HG03378 (cell line): ENCODE data around the gene GRPEL2.
A peak's percentile ranks its signal among the peaks of the same experiment; 100 is the strongest.

Experiments used
- ATAC-seq: cut with Tn5 transposase; IDR thresholded peaks from one replicate; pipeline ENCODE4 v1.9.1; 2021; ENCODE audit warnings: mild to moderate bottlenecking, moderate library complexity; ENCODE audit not compliant: unreplicated experiment

GRPEL2 gene

DNA sequence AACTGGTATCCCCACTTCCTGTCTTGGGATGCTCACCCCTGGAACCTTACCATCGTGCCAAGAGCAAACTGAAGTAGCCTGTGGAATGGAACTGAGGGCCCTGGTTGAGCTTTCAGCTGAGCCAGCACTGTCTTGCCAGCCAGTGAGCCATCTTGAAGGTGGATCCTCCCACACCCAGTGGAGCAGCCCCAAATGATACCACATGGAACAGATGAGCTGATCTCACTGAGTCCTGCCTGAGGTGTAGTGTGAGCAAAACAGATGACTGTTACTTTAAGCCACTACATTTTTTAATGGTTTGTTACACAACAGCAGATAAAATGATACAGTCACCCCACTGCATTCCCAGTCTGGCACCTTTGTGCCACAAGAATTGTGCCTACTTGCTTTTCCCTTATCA, 10.4 kb downstream of the GRPEL2 start:
- ATAC-seq: no peak

DNA sequence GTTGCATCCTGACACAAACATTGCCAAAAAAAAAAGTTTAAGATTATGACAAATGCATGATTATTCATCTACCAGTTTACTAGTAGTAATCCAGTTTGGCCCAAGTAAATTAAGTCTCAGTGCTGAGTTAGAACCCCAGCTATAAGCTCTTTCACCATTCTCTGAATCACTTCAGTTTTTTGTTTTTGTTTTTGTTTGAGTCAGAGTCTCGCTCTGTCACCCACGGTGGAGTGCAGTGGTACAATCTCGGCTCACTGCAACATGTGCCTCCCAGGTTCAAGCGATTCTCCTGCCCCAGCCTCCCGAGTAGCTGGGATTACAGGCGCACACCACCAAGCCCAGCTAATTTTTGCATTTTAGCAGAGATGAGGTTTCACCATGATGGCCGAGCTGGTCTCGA, 11.1 kb downstream of the GRPEL2 start:
- no peak for ATAC-seq

DNA sequence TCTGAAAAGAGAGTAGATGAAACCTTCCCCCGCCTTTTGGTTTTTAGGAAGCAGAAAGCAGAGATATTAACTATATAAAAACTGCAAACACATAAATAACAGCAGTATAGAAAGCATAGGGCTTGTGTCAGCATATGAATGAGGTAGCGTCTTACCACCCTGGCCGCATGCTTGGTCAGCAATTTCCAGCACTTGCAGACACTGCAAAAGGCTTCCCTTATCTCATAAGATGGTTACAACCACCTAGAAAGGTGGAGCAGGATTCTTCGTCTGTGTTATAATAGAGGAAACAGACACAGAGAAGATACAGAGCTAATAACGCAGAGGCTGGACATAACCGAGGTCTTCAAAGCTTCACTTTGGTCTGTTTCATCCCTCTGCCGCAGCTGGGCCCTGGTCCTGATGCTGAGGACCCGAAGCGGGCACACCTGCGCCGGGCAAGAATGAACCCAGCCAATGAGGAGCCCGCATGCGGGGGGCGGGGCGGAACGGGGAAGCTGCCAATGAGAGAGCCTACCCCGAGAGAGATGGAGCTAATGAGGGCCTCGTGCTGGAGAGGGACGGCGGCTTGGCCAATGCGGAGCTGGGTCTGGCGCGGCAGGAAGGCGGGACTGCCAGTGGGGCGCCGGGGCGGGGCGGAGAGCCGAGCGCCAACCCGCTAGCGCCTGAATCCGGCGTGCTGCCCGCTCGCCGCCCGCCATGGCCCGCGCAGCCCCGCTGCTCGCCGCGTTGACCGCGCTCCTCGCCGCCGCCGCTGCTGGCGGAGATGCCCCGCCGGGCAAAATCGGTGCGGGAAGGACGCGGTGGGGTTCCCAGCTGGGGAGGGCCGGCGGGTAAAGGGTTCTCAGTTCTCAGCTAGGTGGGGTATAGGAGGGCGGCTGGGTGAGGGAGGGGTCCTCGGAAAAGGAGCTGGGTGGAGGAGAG, 12.3 kb downstream of the GRPEL2 start, which contains the start of gene PCYOX1L:
TSS of gene PCYOX1L (plus strand) at position 677 of the 924 bp plus-strand sequence. CDS start at position 700, 23 bp downstream.
- ATAC-seq: peak; percentile 97

DNA sequence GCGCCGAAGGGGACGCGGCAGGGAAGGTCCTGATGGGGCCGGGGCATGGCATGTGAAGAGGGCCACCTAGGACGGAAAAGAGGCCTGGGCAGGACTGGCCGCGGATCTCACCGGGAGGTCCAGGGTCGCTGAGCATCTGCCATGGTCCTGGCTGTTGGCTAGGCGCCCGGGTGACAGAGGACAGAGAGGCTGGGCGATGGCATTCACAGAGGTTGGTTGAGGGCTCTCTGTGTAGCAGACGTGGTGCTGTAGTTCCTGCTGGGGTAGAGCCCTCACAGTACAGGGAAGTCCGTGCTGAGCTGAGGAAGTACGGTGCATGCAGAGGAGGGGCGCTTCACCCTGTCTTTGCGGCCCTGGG, 13.0 kb downstream of the GRPEL2 start:
- ATAC-seq: peak; percentile 2

DNA sequence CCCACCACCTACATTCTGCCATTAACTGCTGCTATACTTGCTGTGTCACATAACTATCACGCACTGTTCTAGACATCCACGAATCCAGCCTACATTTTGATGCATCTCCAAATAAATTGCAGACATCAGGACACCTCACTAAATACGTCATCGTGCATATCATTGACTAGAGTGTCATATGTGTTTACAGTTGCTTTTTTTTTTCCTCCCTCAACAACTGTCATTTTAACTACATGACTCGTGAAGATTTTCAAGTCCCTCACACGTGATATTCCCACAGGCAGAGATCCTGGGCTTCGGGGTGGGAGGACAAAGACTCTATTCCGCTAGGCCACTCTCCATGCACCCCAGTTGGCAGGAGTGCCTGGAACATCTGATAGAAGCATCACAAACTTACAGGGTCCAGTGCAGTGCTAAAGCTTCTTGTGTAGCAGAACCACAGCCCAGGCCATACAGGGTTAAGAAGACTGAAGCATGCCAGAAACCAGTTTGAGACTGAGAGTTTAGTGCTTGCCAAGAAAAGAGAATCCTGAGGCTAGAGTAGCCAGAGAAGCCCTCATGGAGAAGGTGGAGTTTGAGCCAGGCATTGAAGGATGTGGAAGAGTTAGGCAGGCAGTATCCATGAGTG, 13.7 kb downstream of the GRPEL2 start:
- ATAC-seq: no peak

DNA sequence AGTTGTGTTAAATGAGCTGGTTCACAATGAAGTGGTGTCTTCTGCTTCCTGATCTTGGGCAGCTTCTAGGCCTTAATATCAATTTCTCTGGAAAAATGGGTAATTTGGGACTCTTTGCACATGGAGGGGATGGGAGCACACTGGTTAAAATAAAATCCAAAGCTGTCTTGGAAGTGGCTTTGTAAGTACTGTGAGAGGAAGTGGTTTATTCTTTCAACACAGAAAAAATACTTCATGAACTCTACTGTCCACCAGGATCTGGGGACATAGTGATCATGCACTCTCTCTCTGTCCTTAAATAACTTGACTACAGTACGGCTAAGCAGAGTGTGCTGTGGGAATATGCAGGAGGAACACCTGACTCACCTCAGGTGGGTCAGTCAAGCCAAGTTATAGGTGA, 15.0 kb downstream of the GRPEL2 start:
- no peak for ATAC-seq

DNA sequence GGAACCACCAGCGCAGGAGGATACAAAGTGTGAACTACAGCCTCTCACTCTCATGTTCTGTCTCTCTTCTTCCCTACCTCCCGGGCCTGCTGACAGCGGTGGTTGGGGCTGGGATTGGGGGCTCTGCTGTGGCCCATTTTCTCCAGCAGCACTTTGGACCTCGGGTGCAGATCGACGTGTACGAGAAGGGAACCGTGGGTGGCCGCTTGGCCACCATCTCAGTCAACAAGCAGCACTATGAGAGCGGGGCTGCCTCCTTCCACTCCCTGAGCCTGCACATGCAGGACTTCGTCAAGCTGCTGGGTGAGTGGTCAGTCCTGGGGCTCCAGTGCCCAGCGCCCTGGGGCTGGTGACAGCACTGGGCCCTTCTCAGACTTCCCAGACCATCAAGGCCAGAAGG, 17.2 kb downstream of the GRPEL2 start:
- no peak for ATAC-seq

DNA sequence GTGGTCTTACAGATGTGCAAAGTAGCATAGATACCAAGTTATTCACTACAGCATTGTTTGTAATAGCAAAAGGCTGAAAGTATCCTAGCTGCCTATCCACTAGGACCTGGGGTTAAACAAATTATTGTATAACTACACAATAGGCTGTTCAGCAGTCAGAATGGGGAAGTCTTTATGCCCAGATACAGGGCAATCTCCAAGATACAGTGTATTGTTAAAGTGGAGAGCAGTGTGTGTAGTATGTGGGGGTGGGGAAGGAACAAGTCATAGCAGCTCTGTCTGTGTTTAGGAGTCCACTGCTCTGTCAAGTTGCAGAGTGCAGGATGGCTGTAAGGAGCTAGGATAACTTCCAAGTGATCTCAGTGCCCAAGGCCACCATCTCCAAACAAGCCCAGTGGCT, 18.1 kb downstream of the GRPEL2 start:
- no peak for ATAC-seq

DNA sequence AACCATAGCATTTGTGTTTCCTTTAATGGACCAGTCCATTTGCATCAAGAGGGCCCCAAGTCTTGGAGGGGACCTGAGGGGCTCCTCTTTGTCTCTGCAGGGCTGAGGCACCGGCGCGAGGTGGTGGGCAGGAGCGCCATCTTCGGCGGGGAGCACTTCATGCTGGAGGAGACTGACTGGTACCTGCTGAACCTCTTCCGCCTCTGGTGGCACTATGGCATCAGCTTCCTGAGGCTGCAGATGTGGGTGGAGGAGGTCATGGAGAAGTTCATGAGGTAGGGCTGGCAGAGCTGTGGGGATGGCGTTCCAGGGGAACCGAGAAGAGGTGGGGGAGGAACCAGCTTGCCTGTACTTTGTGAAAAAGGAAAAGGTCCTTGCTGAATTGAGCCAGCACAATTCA, 18.6 kb downstream of the GRPEL2 start:
- ATAC-seq: no peak

DNA sequence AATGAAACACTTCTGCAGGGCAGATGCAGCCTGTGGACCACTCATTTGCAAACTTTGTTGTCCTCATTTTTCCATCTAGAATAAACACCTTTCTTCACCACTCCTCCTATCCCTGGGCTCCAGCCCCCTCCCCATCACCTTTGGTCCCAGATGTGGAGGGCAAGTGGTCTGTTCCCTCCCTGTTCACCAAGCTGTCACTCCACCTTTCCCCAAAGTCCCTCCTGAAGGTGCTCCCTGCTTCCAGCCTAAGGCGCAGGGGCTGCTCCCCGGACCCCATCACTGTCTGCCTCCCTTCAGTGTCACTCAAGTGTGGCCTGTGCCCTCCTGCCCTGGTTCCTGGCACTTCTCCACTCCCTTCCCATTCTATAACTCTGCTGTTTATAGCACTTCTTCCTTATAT, 19.4 kb downstream of the GRPEL2 start:
- no peak for ATAC-seq

DNA sequence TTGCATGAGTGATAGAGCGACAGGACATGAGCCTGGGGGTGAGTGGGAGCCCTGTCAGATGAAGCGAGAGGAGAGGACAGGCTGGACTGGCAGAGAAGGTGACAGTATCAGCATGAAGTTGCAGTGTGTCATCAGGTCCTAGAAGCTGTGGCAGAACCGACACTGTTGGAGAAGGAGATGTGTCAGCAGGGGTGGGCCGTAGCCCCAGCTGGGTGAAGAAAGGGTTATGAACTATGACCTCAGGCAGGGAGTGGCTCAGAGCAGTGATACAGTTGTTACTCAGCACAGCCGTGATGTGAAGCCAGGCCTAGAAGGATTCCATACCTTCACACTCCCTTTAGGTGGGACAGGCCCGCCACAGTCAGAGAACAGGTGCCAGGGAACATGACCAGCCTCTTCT, 20.1 kb downstream of the GRPEL2 start:
- ATAC-seq: no peak

DNA sequence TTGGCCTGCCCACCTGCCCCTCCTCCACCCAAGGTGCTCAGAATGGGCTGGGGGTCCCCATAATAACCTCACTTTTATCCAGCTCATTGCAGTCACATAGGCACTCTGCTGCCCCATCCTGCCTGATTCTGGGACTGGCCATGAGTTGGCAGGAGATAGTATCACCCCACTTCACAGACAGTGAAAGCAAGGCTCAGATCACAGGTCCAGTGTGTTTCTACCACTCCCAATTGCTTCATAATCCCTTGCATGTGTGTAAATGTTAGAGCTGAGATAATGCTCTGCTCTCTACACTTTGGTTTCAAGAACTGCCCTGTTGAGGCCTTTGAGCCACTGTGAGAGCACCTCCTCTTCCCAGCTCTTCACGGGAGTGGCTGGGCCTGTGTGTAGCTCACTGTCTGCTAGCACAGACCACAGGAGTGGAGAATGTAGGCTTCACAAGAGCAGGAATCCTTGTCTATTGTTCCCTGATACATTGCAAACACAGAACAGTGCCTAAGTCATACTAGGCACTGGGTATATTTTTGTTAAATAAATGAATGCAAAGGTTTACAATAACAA, 20.9 kb downstream of the GRPEL2 start:
- ATAC-seq: no peak

DNA sequence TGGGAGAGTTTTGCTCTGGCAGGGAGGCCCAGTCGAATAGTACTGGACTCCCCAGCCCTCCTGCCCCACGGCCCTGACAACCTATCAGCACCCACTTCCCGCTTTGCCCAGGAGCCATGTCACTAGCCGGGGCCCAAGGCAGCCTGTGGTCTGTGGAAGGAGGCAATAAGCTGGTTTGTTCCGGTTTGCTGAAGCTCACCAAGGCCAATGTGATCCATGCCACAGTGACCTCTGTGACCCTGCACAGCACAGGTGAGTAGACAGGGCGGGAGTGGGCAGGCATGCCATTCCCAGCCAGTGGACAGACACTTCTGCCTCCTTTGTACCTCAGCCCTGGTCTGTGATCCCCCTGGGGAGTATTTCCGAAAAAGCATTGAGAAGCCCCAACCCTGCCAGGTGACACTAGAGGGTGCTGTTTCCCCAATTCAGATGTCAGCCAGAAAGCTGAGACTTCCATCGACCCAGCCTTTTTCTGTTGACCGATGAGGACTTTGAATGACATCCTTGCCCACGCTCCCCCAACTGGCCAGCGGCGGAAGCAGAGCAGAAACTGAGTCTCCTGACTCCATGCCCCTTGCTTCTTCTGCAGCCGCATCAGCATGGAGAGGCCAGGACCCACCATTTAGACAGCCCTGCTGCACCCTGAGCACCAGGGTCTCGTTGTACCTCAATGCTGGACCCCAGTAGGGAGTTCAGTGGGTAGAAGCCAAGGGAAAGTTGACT, 22.1 kb downstream of the GRPEL2 start:
- peak; percentile 72 for ATAC-seq

DNA sequence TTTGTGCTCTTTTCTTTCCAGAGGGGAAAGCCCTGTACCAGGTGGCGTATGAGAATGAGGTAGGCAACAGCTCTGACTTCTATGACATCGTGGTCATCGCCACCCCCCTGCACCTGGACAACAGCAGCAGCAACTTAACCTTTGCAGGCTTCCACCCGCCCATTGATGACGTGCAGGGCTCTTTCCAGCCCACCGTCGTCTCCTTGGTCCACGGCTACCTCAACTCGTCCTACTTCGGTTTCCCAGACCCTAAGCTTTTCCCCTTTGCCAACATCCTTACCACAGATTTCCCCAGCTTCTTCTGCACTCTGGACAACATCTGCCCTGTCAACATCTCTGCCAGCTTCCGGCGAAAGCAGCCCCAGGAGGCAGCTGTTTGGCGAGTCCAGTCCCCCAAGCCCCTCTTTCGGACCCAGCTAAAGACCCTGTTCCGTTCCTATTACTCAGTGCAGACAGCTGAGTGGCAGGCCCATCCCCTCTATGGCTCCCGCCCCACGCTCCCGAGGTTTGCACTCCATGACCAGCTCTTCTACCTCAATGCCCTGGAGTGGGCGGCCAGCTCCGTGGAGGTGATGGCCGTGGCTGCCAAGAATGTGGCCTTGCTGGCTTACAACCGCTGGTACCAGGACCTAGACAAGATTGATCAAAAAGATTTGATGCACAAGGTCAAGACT, 22.8 kb downstream of the GRPEL2 start:
- ATAC-seq: no peak

DNA sequence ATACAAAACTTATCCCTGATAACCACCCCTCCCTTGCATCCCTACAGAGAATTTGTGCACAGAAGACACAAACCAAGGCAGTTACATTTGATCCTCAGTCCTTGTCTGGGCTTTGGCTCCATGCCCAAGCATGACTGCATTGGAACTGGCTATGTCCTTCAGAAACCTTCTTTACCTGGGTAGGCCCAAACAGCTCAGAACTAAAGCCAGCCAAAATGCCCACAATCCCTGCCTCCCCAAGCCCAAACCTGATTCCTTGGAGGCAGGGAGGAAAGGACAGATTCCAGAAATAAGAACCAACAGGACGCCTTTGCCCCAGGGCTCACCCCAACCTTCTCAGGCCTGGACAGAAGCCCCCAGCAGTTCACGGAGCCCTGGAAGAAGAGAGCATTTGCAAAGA, 25.6 kb downstream of the GRPEL2 start:
- ATAC-seq: no peak

DNA sequence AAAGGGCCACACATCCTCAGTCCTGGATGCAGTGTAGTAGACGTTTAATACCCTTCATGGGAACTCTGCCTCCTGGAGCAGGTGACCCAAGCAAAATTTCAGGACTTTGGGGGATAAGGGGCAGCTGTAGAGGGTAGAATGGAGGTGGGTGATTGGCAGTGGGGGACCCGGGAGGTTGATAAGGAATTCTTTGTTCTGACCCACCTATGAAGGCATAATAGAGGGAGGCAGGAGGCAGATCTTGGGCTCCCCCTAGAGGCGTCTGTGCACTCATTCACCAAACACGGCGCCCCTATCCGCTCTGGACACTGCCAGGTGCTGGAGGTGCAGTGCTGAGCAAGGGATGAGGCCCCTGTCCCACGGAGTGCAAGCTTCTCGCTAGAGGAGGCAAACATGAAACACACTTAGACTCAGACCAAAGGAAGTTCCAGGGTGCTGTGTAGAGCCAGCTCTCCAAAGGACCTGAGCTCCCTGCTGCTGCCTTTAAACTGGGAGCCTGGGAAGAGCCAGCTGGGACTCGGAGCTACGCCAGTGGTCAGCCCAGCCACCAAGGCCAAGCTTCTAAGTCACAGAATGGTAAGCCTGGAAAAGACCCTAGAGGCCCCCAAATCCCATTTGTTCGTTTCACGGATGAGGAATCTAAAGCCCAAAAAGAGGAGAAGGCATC, 26.1 kb downstream of the GRPEL2 start:
- ATAC-seq: no peak

DNA sequence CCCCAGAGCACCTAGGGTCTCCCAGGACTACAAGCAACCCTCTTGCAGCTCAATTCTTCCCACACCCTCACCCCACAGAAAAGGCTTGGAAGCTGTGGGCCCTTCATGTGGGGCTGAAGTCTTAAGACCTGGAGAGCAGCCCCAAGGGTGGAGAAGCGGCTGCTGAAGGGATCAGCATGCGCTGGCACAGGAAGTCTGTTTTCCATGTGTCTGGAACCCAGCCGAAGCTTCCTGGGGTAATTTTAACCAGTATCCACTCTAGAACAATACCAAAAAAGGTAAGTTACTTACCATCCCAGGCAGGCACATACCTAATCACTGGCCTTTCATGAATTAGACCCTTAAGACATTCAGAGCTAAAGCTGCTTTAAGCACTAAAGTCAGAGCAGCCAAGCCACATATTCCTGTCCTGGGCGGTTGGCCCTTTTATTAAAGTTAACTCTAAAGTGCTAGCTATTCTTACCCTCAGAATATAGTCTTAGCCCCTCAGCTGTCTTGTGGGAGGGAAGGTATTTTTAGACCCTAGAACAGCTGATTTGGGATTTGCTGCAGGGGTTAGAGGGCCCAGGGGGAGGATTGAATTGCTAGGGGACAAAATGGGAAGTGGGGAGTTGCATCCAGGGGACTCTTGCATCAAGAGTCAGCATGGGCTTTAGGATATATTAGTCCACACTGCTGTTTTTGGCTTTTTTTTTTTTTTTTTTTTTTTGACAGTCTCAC, 26.9 kb downstream of the GRPEL2 start:
- ATAC-seq: no peak

DNA sequence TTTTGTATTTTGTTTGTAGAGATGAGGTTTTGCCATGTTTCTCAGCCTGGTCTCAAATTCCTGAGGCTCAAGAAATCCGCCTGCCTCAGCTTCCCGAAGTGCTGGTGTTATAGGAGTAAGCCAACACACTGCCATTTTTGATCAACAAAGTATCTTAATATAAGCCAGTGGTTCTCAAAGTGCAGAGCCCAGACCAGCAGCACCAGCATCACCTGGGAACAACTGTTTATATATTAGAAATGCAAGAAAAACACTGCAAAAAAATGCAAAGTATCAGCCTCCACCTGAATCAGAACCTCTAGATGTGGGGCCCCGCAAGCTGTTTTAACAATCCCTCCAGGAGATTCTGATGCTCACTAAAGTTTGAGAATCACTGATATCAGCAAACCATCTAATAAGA, 27.6 kb downstream of the GRPEL2 start:
- ATAC-seq: no peak

DNA sequence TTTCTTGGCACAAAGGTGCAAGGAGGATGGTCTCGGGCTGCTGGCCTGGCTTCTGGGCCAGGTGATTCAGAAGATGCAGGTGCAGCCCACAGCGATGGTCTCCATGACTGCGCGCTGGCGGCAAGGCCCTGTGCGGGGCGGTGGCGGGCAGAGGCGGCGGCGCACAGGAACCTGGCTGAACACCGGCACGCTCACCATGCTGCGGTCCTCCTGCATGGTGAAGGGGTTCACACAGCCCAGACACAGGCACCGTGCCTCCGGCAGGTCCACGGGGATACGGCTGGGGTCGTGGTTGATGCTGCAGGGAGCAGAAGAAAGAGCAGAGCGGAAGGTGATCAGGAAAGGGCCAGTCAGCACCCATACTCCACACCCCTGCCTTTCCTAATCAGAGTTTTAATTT, 29.0 kb downstream of the GRPEL2 start:
- ATAC-seq: no peak

DNA sequence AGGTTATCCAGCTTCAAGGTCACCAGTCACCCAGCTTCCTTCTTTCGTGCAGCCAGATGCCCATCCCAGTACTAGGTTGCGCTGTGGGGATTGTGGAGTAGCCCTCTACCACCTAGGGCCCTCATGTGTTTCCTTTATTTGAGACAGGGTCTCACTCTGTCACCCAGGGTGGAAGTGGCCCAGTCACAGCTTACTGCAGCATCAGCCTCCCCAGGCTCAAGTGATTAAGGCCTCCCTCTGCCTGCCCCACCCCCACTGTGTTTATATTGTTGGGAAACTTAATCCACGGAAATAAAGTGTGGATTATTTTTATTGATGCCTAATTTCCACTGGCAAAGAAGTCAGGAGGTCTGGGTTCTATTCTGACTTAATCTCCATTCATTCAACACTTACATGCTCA, 29.5 kb downstream of the GRPEL2 start:
- ATAC-seq: no peak
